GM21723 (cell line): ENCODE data around the gene TRPV6.

Source experiments
- ATAC-seq: cut with Tn5 transposase; IDR thresholded peaks from one replicate; pipeline ENCODE4 v1.9.1; 2021; ENCODE audit warnings: mild to moderate bottlenecking, moderate library complexity; ENCODE audit not compliant: unreplicated experiment

Gene TRPV6

GRCh38 chr7:142870566-142871259, 14.8 kb downstream of the TRPV6 start:
- no peak for ATAC-seq

GRCh38 chr7:142870147-142870559, 15.4 kb downstream of the TRPV6 start:
- no peak for ATAC-seq

GRCh38 chr7:142869434-142869833, 16.1 kb downstream of the TRPV6 start:
- ATAC-seq, result no peak

DNA sequence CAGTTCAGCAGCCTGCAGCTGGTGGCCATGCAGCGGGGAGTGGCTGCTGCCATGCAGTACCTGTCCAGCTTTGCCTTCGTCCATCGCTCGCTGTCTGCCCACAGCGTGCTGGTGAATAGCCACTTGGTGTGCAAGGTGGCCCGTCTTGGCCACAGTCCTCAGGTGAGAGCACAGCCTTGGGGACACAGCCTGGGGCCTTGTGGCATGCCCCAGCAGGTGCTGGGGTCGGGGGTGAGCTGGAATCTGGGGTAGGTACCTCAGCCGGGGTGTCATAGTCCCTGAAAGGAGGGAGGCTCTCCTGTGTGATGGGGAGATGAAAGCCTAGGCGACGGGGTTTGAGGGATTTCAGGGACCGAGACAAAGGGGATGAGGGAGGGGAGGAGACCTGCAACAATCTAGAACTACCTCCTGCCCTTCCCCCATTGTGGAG, 16.5 kb downstream of the TRPV6 start:
- no peak for ATAC-seq

DNA sequence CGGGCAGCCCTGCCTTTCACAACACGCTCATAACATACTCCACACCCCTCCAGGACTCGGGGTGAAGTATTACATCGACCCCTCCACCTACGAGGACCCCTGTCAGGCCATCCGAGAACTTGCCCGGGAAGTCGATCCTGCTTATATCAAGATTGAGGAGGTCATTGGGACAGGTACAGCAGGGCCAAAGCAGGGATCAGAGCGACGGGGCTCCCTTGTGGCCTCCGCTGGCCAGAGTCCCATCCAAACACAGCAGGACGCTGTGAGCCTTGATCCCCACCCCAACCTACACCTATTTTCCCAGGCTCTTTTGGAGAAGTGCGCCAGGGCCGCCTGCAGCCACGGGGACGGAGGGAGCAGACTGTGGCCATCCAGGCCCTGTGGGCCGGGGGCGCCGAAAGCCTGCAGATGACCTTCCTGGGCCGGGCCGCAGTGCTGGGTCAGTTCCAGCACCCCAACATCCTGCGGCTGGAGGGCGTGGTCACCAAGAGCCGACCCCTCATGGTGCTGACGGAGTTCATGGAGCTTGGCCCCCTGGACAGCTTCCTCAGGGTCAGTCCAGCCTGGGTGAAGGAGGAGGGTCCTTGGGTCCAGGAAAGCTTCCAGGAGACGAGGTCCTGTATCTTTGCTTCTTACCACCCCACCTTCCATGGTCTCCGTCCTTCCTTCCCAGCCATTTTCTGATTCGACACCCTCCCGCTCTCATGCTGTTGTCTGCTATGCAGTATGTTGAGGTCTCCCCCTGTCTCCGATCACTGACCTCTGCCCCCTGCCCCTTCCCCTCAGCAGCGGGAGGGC, 17.2 kb downstream of the TRPV6 start:
- ATAC-seq, result no peak

GRCh38 chr7:142867398-142868187, 18.0 kb downstream of the TRPV6 start:
- no peak for ATAC-seq

DNA sequence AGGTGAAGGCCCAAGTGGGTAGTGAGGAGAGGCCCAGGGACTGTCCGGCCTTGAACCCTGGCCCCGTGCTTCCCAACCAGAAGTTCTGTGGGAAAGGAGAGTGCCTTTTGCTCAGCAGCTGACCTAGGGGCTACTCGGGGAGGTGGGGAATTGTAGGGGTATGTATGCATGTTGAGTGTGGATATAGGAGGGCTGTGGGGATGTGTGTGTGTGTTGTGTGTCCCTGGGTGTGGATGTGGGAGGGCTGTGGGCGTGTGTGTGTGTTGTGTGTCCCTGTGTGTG, 18.5 kb downstream of the TRPV6 start:
- ATAC-seq, result no peak

DNA sequence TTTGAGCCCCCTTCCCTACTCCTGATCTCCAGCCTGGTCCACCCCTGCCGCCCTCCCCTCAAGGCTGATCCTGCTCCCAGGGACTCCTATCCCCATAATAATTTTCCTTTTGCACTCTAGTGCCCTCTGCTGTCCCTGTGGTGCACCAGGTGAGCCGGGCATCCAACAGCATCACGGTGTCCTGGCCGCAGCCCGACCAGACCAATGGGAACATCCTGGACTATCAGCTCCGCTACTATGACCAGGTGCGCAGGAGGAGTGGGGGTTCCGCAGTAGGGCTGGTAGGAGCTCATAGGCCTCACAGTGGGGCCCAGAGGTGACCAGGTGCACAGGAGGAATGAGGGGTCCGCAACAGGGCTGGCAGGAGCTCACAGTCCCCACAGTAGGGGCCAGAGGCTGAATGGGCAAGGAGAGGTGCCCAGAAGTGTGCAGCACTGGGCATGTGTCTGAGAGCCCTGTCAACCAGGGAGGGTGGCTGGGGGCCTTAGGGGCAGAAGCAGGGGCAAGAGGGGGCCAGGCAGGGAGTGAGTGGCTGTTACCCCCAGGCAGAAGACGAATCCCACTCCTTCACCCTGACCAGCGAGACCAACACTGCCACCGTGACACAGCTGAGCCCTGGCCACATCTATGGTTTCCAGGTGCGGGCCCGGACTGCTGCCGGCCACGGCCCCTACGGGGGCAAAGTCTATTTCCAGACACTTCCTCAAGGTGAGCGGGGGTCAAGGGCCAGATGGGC, 19.0 kb downstream of the TRPV6 start:
- no peak for ATAC-seq

DNA sequence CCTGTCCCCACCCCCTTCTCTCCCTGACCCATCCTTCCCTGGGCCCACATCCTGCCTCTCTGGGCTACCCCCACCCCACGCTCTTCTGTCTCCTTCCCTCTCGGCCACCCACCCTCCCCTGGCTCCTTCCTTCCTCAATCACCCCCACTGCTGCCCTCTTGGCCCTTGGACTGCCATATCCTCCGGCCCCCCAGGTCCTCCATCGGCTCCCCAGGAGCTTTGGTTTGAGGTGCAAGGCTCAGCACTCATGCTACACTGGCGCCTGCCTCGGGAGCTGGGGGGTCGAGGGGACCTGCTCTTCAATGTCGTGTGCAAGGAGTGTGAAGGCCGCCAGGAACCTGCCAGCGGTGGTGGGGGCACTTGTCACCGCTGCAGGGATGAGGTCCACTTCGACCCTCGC, 19.8 kb downstream of the TRPV6 start:
- no peak for ATAC-seq

GRCh38 chr7:142864980-142865747, 20.4 kb downstream of the TRPV6 start:
- ATAC-seq, result no peak

- ATAC-seq, result no peak
These were observed 21.5 kb downstream of the TRPV6 start for GRCh38 chr7:142863891-142864685.

- ATAC-seq, result no peak
These were observed 22.7 kb downstream of the TRPV6 start for GRCh38 chr7:142862786-142863400.

- ATAC-seq, result no peak
These were observed 23.2 kb downstream of the TRPV6 start for GRCh38 chr7:142862351-142862750.

DNA sequence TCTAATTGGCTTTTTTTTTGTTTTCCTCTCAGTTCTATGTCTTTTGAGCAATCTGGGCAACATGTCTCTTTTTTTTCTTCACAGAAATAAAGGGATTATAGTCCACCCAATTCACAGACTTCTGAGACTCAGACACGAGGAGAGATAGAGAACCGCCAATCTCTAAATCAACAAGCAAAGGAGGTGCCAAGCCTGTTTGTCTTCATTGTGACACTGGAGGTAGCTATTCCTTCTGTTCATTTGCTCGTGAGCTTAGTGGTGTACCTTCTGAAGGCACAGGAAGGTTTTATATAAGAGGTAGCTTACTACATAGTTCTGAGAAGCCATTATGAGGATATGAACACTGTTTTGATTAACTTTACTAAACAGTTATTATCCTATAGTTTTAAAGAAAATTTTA, 24.6 kb downstream of the TRPV6 start:
- ATAC-seq, result no peak

DNA sequence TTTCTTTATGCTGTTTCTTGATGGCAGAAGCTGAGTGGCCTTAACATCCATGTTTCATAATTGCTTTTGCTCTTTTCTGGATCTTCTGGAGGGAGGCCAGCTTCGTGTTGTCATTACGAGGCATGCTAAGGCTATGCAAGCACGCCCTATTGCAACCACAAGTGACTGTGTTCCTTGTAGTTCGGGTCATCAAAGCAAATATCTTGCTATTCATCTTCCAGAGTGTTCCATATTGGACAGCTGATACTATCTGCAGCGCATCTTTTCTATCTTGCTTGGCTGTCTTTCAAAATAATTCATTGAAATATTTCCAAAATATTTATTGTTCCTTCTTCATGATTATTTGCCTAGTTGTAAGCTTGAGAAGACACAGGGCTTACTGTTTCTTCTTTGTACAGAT, 25.7 kb downstream of the TRPV6 start:
- ATAC-seq, result no peak

DNA sequence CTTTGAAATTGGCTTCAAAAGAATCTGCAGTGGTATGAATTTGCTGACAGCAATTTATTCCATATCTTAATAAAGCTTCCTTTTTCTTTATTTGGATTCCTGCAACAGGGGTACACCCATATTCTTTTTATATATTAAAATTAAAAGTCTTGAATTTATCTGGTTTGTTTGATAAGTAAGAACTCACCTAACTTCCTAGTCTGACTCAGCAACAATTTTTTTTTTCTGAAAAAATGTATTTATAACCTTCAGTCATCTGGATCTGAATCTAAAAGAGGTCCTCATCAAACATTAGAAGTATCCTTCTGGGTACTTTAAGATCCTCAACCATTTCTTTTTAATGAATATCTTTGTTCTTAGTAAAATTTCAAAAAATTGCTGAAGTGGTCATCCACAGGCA, 26.1 kb downstream of the TRPV6 start:
- ATAC-seq, result no peak

DNA sequence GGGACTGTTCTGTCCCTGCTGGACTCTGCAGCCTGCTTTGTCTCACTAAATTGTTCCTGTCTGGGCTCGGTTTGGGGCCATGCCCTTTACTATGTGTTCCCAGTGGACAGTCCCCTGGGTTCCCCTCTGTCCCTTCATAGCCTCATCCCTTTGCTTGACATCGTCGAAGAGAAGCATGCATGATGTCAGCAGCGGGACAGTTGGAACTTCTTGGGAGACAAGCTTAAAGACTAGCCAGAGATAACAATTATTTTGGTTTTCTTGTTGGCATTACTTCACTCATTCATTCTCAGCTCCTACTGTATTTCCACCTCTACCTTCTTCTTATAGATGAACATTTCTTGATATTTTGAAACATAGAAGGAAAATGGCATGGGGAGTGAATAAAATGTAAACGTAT, 27.9 kb downstream of the TRPV6 start:
- ATAC-seq, result no peak

DNA sequence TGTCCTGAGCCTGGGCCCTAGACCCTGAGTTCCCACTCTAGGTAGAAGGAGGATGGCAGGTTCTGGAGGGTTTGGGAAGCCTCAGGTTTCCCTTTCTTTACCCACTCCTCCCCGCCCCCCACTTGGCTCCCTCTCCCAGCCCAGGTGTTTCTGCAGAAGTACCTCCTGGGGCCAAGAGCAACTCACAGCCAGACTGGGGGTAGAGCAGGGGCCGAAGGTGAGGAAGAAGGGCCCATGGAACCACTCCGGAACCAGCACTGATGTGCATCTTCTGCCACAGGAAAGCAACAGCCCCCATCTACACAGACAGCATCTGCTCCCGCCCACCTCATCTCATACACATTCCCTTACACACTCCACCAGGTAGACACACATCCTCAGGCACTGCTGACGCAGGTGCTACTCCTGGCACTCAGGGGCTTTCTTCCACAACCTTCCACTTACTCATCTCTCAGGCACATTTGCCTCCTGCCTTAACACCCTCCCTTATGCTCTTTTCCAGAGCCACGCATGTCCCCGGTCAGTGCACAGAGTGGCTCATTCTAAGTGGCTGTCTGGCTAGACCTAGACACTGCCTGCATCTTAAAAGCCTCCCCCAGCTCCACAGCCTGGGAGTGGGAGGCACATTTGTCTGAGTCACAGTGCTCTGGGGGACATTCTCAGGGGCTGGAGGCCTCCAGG, 28.8 kb downstream of the TRPV6 start:
- ATAC-seq, result no peak
